Measurements from ENCODE around the gene PDE2A. TPM values are rescaled to one million over a fixed set of nuclear protein-coding genes. Genes with fewer than 3 reads are reported as not detected.

The PDE2A gene
- total RNA-seq (10 to 100 TPM; 11.5 to 16.6 TPM), polyA plus RNA-seq (ENCODE audit: insufficient read length in 2 of 2) (10 to 100 TPM in 1 of 2 donors, 1 to 10 TPM in 1; 9.4 to 17.5 TPM)
- long read RNA-seq, donor 1 = 0 reads
- long read RNA-seq, donor 2 = 0 reads
- long read RNA-seq, donor 3 = 0 reads
- long read RNA-seq, donor 4 = 0 reads

- Histone ChIP-seq H3K9me3 (ENCODE audit: control insufficient read depth, insufficient read depth, low read length) (no peaks in the 10 kb centered on the region), H3K27me3 (ENCODE audit: control insufficient read depth, insufficient read depth, low read length) (peaks cover 56% of the 10 kb centered on the region), H3K27ac (ENCODE audit: low read depth, low read length) (no peak within 1 kb of the TSS), H3K4me1 (ENCODE audit: control insufficient read depth, insufficient read depth, low read length) (peaks cover 42% of the 10 kb centered on the region), H3K4me3 (ENCODE audit: low read depth, low read length) (peak within 1 kb of the TSS; percentile 27), H3K36me3 (ENCODE audit: control insufficient read depth, insufficient read depth, low read length) (no peaks in the 10 kb centered on the region)
- peak in 2 of 6 donors; percentile 79 to 83 for DNase-seq (ENCODE audit: low read depth in 4 of 6, low spot score in 6 of 6)
- WGBS (ENCODE audit: insufficient coverage) = 8% methylated on average over 17 of the region's 21 CpGs
These were observed at the start of gene PDE2A for GRCh38 chr11:72673943-72674828. PDE2A (minus strand) TSS chr11:72674422; CDS start chr11:72674207, 215 bp downstream.

- peaks cover 58% of the 10 kb centered on the region for H3K4me1 ChIP-seq (ENCODE audit: control insufficient read depth, insufficient read depth, low read length)
- DNase-seq (ENCODE audit: low read depth in 4 of 6, low spot score in 6 of 6) = peak in 1 of 6 donors; percentile 1
- no peaks in the 10 kb centered on the region for H3K9me3 ChIP-seq (ENCODE audit: control insufficient read depth, insufficient read depth, low read length)
- WGBS (ENCODE audit: insufficient coverage) = 72% methylated on average over 6 of the region's 9 CpGs
- no peak overlapping the region for H3K27ac ChIP-seq (ENCODE audit: low read depth, low read length)
- peaks cover 18% of the 10 kb centered on the region for H3K36me3 ChIP-seq (ENCODE audit: control insufficient read depth, insufficient read depth, low read length)
- H3K4me3 ChIP-seq (ENCODE audit: low read depth, low read length) = no peak overlapping the region
- no peaks in the 10 kb centered on the region for H3K27me3 ChIP-seq (ENCODE audit: control insufficient read depth, insufficient read depth, low read length)
These were observed 49.3 kb upstream of the PDE2A start for GRCh38 chr11:72723508-72723907.

GRCh38 chr11:72722050-72722748, 48.0 kb upstream of the PDE2A start:
- Histone ChIP-seq H3K27ac (ENCODE audit: low read depth, low read length) (peak overlapping the region; percentile 89), H3K27me3 (ENCODE audit: control insufficient read depth, insufficient read depth, low read length) (no peaks in the 10 kb centered on the region), H3K4me3 (ENCODE audit: low read depth, low read length) (peak overlapping the region; percentile 60), H3K36me3 (ENCODE audit: control insufficient read depth, insufficient read depth, low read length) (peaks cover 29% of the 10 kb centered on the region), H3K9me3 (ENCODE audit: control insufficient read depth, insufficient read depth, low read length) (no peaks in the 10 kb centered on the region), H3K4me1 (ENCODE audit: control insufficient read depth, insufficient read depth, low read length) (peaks cover 59% of the 10 kb centered on the region)
- 14% methylated on average over 10 of the region's 10 CpGs for whole genome bisulfite sequencing (ENCODE audit: insufficient coverage)
- peak; percentile 56 to 94 (median 78) for DNase-seq (ENCODE audit: low read depth in 4 of 6, low spot score in 6 of 6)

- Histone ChIP-seq H3K4me3 (ENCODE audit: low read depth, low read length) (peak overlapping the region; percentile 60), H3K4me1 (ENCODE audit: control insufficient read depth, insufficient read depth, low read length) (peaks cover 61% of the 10 kb centered on the region), H3K9me3 (ENCODE audit: control insufficient read depth, insufficient read depth, low read length) (no peaks in the 10 kb centered on the region), H3K27ac (ENCODE audit: low read depth, low read length) (peak overlapping the region; percentile 89), H3K27me3 (ENCODE audit: control insufficient read depth, insufficient read depth, low read length) (no peaks in the 10 kb centered on the region), H3K36me3 (ENCODE audit: control insufficient read depth, insufficient read depth, low read length) (peaks cover 30% of the 10 kb centered on the region)
- DNase-seq (ENCODE audit: low read depth in 4 of 6, low spot score in 6 of 6) = peak in 2 of 6 donors; percentile 2 to 26
- WGBS (ENCODE audit: insufficient coverage) = 33% methylated on average over 11 of the region's 13 CpGs
These were observed 47.4 kb upstream of the PDE2A start for GRCh38 chr11:72721689-72722049.

- Histone ChIP-seq H3K4me3 (ENCODE audit: low read depth, low read length) (peak overlapping the region; percentile 60), H3K27ac (ENCODE audit: low read depth, low read length) (peak overlapping the region; percentile 89), H3K27me3 (ENCODE audit: control insufficient read depth, insufficient read depth, low read length) (no peaks in the 10 kb centered on the region), H3K9me3 (ENCODE audit: control insufficient read depth, insufficient read depth, low read length) (no peaks in the 10 kb centered on the region), H3K4me1 (ENCODE audit: control insufficient read depth, insufficient read depth, low read length) (peaks cover 65% of the 10 kb centered on the region), H3K36me3 (ENCODE audit: control insufficient read depth, insufficient read depth, low read length) (peaks cover 28% of the 10 kb centered on the region)
- DNase-seq (ENCODE audit: low read depth in 4 of 6, low spot score in 6 of 6) = no peak
- 49% methylated on average over 3 of the region's 3 CpGs for WGBS (ENCODE audit: insufficient coverage)
These were observed 47.1 kb upstream of the PDE2A start for GRCh38 chr11:72721276-72721675.

- Histone ChIP-seq H3K36me3 (ENCODE audit: control insufficient read depth, insufficient read depth, low read length) (peaks cover 26% of the 10 kb centered on the region), H3K9me3 (ENCODE audit: control insufficient read depth, insufficient read depth, low read length) (no peaks in the 10 kb centered on the region), H3K4me3 (ENCODE audit: low read depth, low read length) (peak overlapping the region; percentile 60), H3K4me1 (ENCODE audit: control insufficient read depth, insufficient read depth, low read length) (peaks cover 65% of the 10 kb centered on the region), H3K27me3 (ENCODE audit: control insufficient read depth, insufficient read depth, low read length) (no peaks in the 10 kb centered on the region), H3K27ac (ENCODE audit: low read depth, low read length) (no peak overlapping the region)
- DNase-seq (ENCODE audit: low read depth in 4 of 6, low spot score in 6 of 6) = no peak
- WGBS (ENCODE audit: insufficient coverage) = 83% methylated on average over 3 of the region's 4 CpGs
These were observed 46.6 kb upstream of the PDE2A start for GRCh38 chr11:72720784-72721183.

GRCh38 chr11:72720047-72720446, 45.8 kb upstream of the PDE2A start:
- Histone ChIP-seq H3K27me3 (ENCODE audit: control insufficient read depth, insufficient read depth, low read length) (no peaks in the 10 kb centered on the region), H3K36me3 (ENCODE audit: control insufficient read depth, insufficient read depth, low read length) (peaks cover 28% of the 10 kb centered on the region), H3K9me3 (ENCODE audit: control insufficient read depth, insufficient read depth, low read length) (no peaks in the 10 kb centered on the region), H3K4me1 (ENCODE audit: control insufficient read depth, insufficient read depth, low read length) (peaks cover 60% of the 10 kb centered on the region), H3K4me3 (ENCODE audit: low read depth, low read length) (no peak overlapping the region), H3K27ac (ENCODE audit: low read depth, low read length) (no peak overlapping the region)
- WGBS (ENCODE audit: insufficient coverage) = 83% methylated on average over 3 of the region's 3 CpGs
- DNase-seq (ENCODE audit: low read depth in 4 of 6, low spot score in 6 of 6) = no peak

GRCh38 chr11:72719551-72719950, 45.3 kb upstream of the PDE2A start:
- no peaks in the 10 kb centered on the region for H3K27me3 ChIP-seq (ENCODE audit: control insufficient read depth, insufficient read depth, low read length)
- DNase-seq (ENCODE audit: low read depth in 4 of 6, low spot score in 6 of 6) = no peak
- H3K27ac ChIP-seq (ENCODE audit: low read depth, low read length) = no peak overlapping the region
- H3K4me3 ChIP-seq (ENCODE audit: low read depth, low read length) = no peak overlapping the region
- H3K36me3 ChIP-seq (ENCODE audit: control insufficient read depth, insufficient read depth, low read length) = peaks cover 31% of the 10 kb centered on the region
- no peaks in the 10 kb centered on the region for H3K9me3 ChIP-seq (ENCODE audit: control insufficient read depth, insufficient read depth, low read length)
- WGBS (ENCODE audit: insufficient coverage) = 86% methylated on average over 4 of the region's 4 CpGs
- peaks cover 59% of the 10 kb centered on the region for H3K4me1 ChIP-seq (ENCODE audit: control insufficient read depth, insufficient read depth, low read length)

- Histone ChIP-seq H3K27ac (ENCODE audit: low read depth, low read length) (no peak overlapping the region), H3K4me3 (ENCODE audit: low read depth, low read length) (no peak overlapping the region), H3K4me1 (ENCODE audit: control insufficient read depth, insufficient read depth, low read length) (peaks cover 59% of the 10 kb centered on the region), H3K36me3 (ENCODE audit: control insufficient read depth, insufficient read depth, low read length) (peaks cover 31% of the 10 kb centered on the region), H3K9me3 (ENCODE audit: control insufficient read depth, insufficient read depth, low read length) (no peaks in the 10 kb centered on the region), H3K27me3 (ENCODE audit: control insufficient read depth, insufficient read depth, low read length) (no peaks in the 10 kb centered on the region)
- 58% methylated on average over 2 of the region's 2 CpGs for WGBS (ENCODE audit: insufficient coverage)
- no peak for DNase-seq (ENCODE audit: low read depth in 4 of 6, low spot score in 6 of 6)
These were observed 44.9 kb upstream of the PDE2A start for GRCh38 chr11:72719144-72719543.

Data from spinal cord (tissue), 10 donors.